Stimulated activated CD4-positive, alpha-beta T cell treated with anti-CD3 and anti-CD28 coated beads, Interleukin-2, amount 100 ng/mL, for 48 hours (primary cell): Measurements from ENCODE around the gene HSD17B7.
A peak's percentile ranks its signal among the peaks of the same experiment; 100 is the strongest.
"Not testable (repeated sequence)": the region's sequence is repeated elsewhere in the genome, so short reads cannot be mapped to it uniquely, and the experiment has no call there.

Experiments used
- DNase-seq, 2 donors: peaks; one replicate each; pipeline ENCODE4 v3.0.0-alpha.2; 2020

Gene HSD17B7, protein sequence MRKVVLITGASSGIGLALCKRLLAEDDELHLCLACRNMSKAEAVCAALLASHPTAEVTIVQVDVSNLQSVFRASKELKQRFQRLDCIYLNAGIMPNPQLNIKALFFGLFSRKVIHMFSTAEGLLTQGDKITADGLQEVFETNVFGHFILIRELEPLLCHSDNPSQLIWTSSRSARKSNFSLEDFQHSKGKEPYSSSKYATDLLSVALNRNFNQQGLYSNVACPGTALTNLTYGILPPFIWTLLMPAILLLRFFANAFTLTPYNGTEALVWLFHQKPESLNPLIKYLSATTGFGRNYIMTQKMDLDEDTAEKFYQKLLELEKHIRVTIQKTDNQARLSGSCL

DNA sequence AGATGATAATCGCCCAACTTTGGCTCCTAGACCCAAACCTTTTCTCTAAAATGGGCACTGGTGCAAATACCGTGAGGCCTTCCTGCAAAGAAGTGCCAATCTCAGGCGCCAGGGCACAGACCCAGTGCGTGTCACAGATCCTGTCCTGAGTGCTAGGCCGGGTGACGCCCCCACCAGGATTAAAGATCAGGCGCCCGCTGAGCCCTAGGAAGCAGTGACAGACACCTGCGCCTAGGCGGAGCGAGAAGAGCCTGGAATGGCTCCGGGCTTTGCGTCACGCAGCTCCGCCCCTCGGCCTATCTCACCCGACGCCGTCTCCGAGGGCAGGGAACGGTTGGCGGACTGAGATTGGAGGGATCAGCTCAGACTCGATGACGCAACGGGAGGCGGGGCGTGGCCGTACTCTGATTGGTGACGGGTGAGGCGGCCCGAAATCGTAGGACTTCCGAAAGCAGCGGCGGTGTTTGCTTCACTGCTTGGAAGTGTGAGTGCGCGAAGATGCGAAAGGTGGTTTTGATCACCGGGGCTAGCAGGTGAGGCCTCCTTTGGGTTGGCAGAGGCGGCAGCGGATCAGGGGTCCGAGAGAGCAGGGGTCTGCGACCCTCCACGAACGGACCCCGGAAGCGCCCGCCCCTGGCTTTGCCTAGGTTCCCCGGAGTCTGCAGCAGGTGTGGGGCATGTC is at the start of gene HSD17B7:
Gene HSD17B7, plus strand, starts transcription at position 400 of the 682 bp plus-strand sequence. Its CDS starts 99 bp downstream, at position 499.
- peak; percentile 56 to 58 for DNase-seq

DNA sequence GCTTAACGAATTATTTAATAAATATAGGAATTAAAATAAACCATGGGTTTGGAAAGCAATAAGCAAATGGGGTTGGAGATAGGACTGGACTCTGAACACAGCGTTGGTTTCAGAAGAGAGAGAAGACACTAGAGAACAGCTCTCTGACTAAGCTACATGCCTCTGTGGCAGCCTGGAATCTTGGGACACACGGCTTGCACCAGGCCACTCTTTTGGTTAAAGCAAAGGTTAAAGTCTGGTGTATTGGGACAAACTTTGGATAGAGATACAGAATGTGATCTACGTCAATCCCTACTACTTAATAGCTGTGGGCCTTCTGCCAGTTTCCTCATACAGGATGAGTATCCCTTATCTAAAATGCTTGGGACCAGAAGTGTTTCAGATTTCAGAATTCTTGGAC is 49.7 kb upstream of the HSD17B7 start:
- no peak for DNase-seq

DNA sequence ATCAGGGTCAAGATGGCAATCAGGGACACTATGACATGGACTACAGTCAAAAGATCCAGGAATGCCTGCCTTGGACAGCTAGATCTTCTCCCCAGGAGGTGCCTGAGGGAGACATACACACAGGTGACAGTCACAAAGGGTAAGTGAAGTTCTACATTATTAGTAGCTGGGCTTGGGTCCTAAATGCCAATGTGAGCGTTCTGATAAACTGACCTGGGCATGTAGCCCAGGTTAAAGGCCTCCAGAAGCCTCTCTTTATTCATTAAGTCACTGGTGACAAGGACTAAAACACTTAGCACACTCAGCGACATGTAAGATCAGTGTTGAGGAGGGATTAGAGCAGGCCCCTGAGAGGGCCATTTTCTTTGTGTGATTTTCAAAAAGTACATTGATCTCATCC is 48.9 kb upstream of the HSD17B7 start:
- no peak for DNase-seq

- DNase-seq, result not testable (repeated sequence)
Measured at GRCh38 chr1:162746264-162746942, 44.1 kb upstream of the HSD17B7 start.

GRCh38 chr1:162753001-162753658 is 37.4 kb upstream of the HSD17B7 start:
- no peak for DNase-seq

DNA sequence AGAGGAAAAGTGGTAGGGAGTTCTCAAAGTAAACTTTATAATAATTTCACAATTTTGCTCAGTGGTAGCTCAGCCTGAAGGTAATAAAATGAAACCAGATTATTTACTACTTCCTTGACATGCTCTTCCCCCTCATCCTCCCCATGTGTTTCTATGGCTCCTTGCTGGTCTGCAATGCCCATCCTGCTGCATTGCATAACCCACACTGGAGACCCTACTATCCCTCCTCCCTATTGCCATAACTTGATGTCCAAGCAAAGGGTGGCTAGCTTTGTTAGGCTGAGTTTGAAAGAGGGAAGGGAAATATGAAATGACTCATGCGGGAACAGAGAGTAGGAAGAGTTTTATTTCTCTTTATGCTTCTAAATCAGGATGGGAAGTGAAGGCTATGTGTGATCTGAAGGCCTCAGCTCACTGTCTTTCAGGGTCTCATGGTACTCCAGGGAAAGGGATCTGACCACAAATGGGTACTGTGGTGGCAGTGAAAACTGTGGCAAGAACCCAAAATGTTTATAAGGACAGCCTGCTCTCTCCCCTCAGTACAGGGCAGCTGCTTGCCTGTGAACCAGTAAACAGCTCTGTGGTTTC is 36.4 kb upstream of the HSD17B7 start:
- DNase-seq, result no peak

DNA sequence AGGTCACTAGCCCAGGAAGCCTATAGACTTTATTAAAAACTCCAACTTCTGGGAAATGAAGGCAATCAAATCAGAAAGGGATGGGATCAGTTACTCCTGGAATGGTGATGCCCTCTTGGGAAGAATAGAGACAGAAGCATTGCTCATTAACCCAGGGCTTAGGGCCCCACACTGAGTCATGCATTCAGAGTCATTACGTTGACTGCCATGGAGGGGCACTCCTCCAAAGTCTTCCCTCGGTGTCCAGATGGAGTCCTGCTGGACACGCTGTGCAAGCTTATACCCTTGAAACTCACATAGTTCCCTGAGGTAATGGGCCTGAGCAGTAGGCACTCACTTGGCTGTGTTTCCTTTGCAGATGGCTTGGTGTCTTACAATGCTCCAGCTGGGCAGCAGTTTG is 35.2 kb upstream of the HSD17B7 start:
- no peak for DNase-seq

- DNase-seq, result no peak
Measured at GRCh38 chr1:162756523-162756922, 34.0 kb upstream of the HSD17B7 start.

GRCh38 chr1:162757476-162757875 is 33.0 kb upstream of the HSD17B7 start:
- DNase-seq, result no peak

DNA sequence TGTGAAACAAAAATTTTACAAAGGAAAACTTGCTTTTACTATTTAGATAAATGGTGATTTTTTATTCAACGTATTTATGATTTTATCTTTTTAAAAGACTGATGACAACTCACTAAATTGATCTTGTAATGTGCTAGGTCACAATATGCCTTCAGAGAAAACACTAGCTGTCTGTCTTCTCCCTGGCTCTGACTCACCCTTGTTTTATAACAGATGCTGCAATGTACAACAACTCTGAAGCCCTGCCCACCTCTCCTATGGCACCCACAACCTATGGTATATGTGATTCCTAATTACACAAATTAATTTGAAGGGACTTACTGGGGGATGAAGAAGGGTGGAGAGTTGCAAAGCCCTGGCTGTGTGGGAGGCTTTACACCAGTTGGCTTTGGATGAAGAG is 24.7 kb upstream of the HSD17B7 start:
- DNase-seq, result no peak

- DNase-seq, result no peak
Measured at GRCh38 chr1:162772571-162773154, 17.8 kb upstream of the HSD17B7 start.

GRCh38 chr1:162774007-162774406 is 16.5 kb upstream of the HSD17B7 start:
- DNase-seq, result no peak

DNA sequence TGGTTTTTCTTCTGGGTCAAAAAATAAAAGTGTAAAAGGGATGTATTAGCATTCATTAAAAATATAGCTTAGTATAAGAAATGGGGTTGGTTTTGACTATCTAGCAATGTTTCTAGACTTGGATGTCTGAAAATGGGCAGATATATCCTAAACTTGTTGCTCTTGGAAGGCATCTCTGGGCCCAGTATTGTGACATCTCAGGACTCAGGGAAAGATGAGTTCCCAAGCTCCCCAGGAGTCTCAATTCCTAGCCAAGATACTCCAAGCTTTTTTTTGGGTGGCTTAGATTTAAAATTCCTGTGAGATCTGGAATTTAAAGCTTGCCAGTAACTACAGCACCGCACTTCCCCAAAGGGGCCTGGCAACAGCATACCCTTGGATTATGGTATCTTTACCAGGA is 11.5 kb upstream of the HSD17B7 start:
- no peak for DNase-seq

- no peak for DNase-seq
Measured at GRCh38 chr1:162782671-162783070, 7.8 kb upstream of the HSD17B7 start.

GRCh38 chr1:162784926-162785325 is 5.6 kb upstream of the HSD17B7 start:
- DNase-seq, result not testable (repeated sequence)

DNA sequence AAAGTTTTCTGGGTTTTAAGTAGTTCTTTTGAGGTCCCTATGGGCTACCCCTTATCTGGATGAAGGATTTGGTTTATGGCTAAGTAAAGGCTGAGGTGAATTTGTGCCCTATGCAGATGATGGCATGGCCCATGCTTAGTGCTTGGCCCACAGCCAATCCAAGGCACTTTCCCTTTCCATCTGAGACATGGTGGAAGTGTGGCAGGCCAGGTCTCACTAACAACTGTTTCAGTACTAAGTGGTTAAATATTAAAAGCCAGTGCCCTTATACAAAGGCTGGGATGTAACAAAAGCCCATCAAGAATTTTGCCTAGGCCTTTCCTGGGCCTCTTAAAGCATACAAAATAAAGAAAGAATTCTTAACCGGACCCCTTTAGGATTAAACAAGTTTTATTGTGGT is 1.7 kb upstream of the HSD17B7 start:
- DNase-seq, result not testable (repeated sequence)

GRCh38 chr1:162790985-162791357 is 469 bp downstream of the HSD17B7 start:
- DNase-seq, result not testable (repeated sequence)

GRCh38 chr1:162794284-162794683 is 3.8 kb downstream of the HSD17B7 start:
- not testable (repeated sequence) for DNase-seq

DNA sequence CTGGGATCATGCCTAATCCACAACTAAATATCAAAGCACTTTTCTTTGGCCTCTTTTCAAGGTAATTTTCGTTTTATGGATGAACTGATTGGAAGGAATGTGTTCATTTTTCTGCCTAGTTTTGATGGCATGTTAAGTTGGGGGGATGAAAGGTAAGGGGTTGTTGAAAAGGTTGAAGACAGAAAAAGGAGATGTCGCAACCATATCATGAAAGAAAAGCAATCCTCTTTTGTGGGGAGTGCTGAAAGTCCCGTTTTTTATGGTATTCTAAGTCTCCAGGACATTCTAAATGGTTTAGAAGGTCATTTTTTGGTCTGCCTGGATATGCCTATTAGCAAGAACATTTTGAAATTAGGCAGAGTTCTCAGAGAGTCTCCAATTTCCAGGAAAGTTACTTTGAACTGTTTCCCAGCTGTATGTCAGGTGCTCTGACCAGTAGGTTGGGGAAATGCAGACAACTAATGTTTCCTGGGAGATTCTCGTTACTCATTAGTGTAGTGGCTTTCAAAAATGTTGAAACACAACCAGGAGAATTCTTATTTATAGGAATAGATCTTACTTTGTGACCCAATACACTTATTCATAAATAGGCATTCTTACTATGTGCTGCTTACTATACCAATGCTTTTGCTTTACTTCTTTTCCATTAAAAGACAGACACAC is 6.2 kb downstream of the HSD17B7 start:
- DNase-seq, result not testable (repeated sequence)

GRCh38 chr1:162799995-162800830 is 9.7 kb downstream of the HSD17B7 start:
- DNase-seq, result not testable (repeated sequence)

GRCh38 chr1:162807503-162807902 is 17.0 kb downstream of the HSD17B7 start:
- DNase-seq, result not testable (repeated sequence)
